GM11168 (cell line): Measurements from ENCODE around the gene RAB26.
"Not testable (repeated sequence)": the region's sequence is repeated elsewhere in the genome, so short reads cannot be mapped to it uniquely, and the experiment has no call there.

ENCODE experiments used
- in situ Hi-C: fragments of 300-500 bp; cut with MboI; formaldehyde crosslinking; loops from one replicate; pipeline ENCODE4 v1.12.0; 2022; ENCODE audit warnings: low sequenced_read_pairs; ENCODE audit not compliant: unreplicated experiment

Gene RAB26

GRCh38 chr16:2135770-2136490, 12.5 kb upstream of the RAB26 start, which contains the start of gene PKD1:
Gene PKD1, minus strand, starts transcription at chr16:2135898. Its CDS starts 209 bp downstream, at chr16:2135689.
- in situ Hi-C loops: not testable (repeated sequence)

GRCh38 chr16:2142942-2143877, 5.2 kb upstream of the RAB26 start:
- in situ Hi-C loops: loop anchor here (10.0 kb wide), 1 partner anchor 128 kb away; the partner anchor contains the start of gene NPW

GRCh38 chr16:2143878-2144485, 4.4 kb upstream of the RAB26 start:
- in situ Hi-C loops: loop anchor here (10.0 kb wide), 1 partner anchor 129 kb away; the partner anchor contains the start of gene NPW

- in situ Hi-C loops: loop anchor here (10.0 kb wide), 1 partner anchor 131 kb away; the partner anchor contains the start of gene NPW
Observed at GRCh38 chr16:2145843-2146242, 2.6 kb upstream of the RAB26 start.

- in situ Hi-C loops: loop anchor here (10.0 kb wide), 1 partner anchor 133 kb away; the partner anchor contains the start of gene NPW
Observed at GRCh38 chr16:2147378-2147777, 1.0 kb upstream of the RAB26 start.

- in situ Hi-C loops: loop anchor here (10.0 kb wide), 1 partner anchor 134 kb away; the partner anchor contains the start of gene NPW
Observed at GRCh38 chr16:2148714-2149629, 547 bp downstream of the RAB26 start.

GRCh38 chr16:2149630-2150417, 1.4 kb downstream of the RAB26 start:
- in situ Hi-C loops: loop anchor here (10.0 kb wide), 1 partner anchor 135 kb away; the partner anchor contains the start of gene NPW

- in situ Hi-C loops: no loop called here
Observed at GRCh38 chr16:2150418-2151187, 2.2 kb downstream of the RAB26 start.

- in situ Hi-C loops: no loop called here
Observed at GRCh38 chr16:2151188-2152091, 3.0 kb downstream of the RAB26 start.

GRCh38 chr16:2152695-2153506, 4.5 kb downstream of the RAB26 start:
- in situ Hi-C loops: no loop called here

GRCh38 chr16:2154533-2155090, 6.2 kb downstream of the RAB26 start:
- in situ Hi-C loops: no loop called here

GRCh38 chr16:2155091-2155950, 6.9 kb downstream of the RAB26 start, which contains the start of gene TRAF7:
Gene TRAF7, plus strand, starts transcription at chr16:2155782. Its CDS starts 8,139 bp downstream, at chr16:2163921.
- in situ Hi-C loops: no loop called here

- in situ Hi-C loops: no loop called here
Observed at GRCh38 chr16:2155977-2156848, 7.8 kb downstream of the RAB26 start.

- in situ Hi-C loops: no loop called here
Observed at GRCh38 chr16:2156849-2157224, 8.4 kb downstream of the RAB26 start.
